Panc1 (cell line): Measurements from ENCODE around the gene HAT1. TPM values are rescaled to one million over a fixed set of nuclear protein-coding genes. Genes with fewer than 3 reads are reported as not detected.

ENCODE experiments used
- ATAC-seq: fragments of 200-7000 bp; cut with Tn5 transposase; 2 replicates; pipeline ENCODE4 v1.9.1; 2020; ENCODE audit warnings: mild to moderate bottlenecking, moderate library complexity
- BruUV-seq: library from RNA; stranded (reverse); fragments of 400-500 nt; replicated peaks from 2 replicates; lab custom pipeline; 2021; lab: Mats Ljungman, UMichigan
- CTCF ChIA-PET: fragments of 300-600 bp; sonication (Branson Sonifier 250); formaldehyde crosslinking; loops from one replicate; lab custom pipeline; 2022; ENCODE audit warnings: antibody characterized with exemption; lab: Charles Lee
- POLR2A ChIA-PET: fragments of 300-600 bp; sonication (Branson Sonifier 250); formaldehyde crosslinking; loops from one replicate; lab custom pipeline; 2022; ENCODE audit warnings: antibody characterized with exemption; lab: Charles Lee
- DNase-seq: peaks from one replicate; pipeline ENCODE4 v3.0.0-alpha.2; 2010; ENCODE audit warnings: low read depth, low spot score
- H3K27ac ChIP-seq: 2 replicates; pipeline ENCODE4 v1.5.1; 2011; ENCODE audit warnings: mild to moderate bottlenecking, low read length, inconsistent platforms
- H3K27me3 ChIP-seq: fragments of 200-500 bp; sonication (Bioruptor generic); 2 replicates; pipeline ENCODE4 v1.6.0; 2014; ENCODE audit warnings: low read length, inconsistent platforms; ENCODE audit not compliant: control insufficient read depth, insufficient read depth
- H3K36me3 ChIP-seq: fragments of 200-500 bp; sonication (Bioruptor generic); 2 replicates; pipeline ENCODE4 v1.5.1; 2014; ENCODE audit warnings: inconsistent platforms, mild to moderate bottlenecking, low read length, moderate library complexity; ENCODE audit not compliant: control insufficient read depth, insufficient read depth
- H3K4me1 ChIP-seq: 2 replicates; pipeline ENCODE4 v1.5.1; 2011; ENCODE audit warnings: inconsistent platforms, mild to moderate bottlenecking, low read length, moderate library complexity; ENCODE audit not compliant: control insufficient read depth, insufficient read depth
- H3K4me3 ChIP-seq, 2 experiments: 2 replicates each; pipeline ENCODE4 v1.5.1; 2011 to 2012; ENCODE audit warnings: low read depth in 2 of 2, low read length in 2 of 2, mild to moderate bottlenecking in 2 of 2, inconsistent platforms in 1 of 2, moderate library complexity in 1 of 2
- H3K9me3 ChIP-seq: fragments of 200-500 bp; sonication (Bioruptor generic); 2 replicates; pipeline ENCODE4 v1.5.1; 2014; ENCODE audit warnings: low read depth, mild to moderate bottlenecking, inconsistent platforms, low read length, moderate library complexity; ENCODE audit not compliant: control insufficient read depth, insufficient read depth
- POLR2AphosphoS5 ChIP-seq: IDR thresholded peaks from 2 replicates; pipeline ENCODE4 v1.6.1; 2012; ENCODE audit warnings: mild to moderate bottlenecking, low read depth, low read length, moderate library complexity
- SIN3A ChIP-seq: IDR thresholded peaks from 2 replicates; pipeline ENCODE4 v1.6.1; 2012; ENCODE audit warnings: low read depth, mild to moderate bottlenecking, low read length, moderate library complexity, borderline replicate concordance; ENCODE audit not compliant: insufficient read depth
- TCF7L2 ChIP-seq: IDR thresholded peaks from 2 replicates; pipeline ENCODE4 v1.6.1; 2011; ENCODE audit warnings: mild to moderate bottlenecking, low read depth, low read length, inconsistent platforms
- in situ Hi-C: cut with HindIII; loops from 2 replicates; pipeline ENCODE4 v1.10.0; 2016; ENCODE audit warnings: low sequenced_read_pairs, low pct_unique_long_range_greater_than_20kb
- intact Hi-C: fragments of 100-400 bp; cut with micrococcal nuclease; formaldehyde crosslinking; loops from one replicate; pipeline ENCODE4 v1.10.0; 2022; ENCODE audit not compliant: unreplicated experiment
- total RNA-seq: library from RNA; stranded (reverse); gene quantifications from one replicate; pipeline ENCODE4 v1.2.1, GENCODE V29; 2021; ENCODE audit not compliant: unreplicated experiment
- TF ChIP-seq, protein P1 (sequence below): fragments of 450-650 bp; IDR thresholded peaks from 2 replicates; pipeline ENCODE4 v1.5.1; 2017; ENCODE audit warnings: mild to moderate bottlenecking
- TF ChIP-seq, protein P2 (sequence below), 2 experiments: IDR thresholded peaks; 2 replicates each; pipeline ENCODE4 v1.6.1; 2011 to 2012; ENCODE audit warnings: low read depth in 2 of 2, control low read depth in 1 of 2, low read length in 1 of 2, mild to moderate bottlenecking in 1 of 2, moderate library complexity in 1 of 2; ENCODE audit not compliant: insufficient read depth in 1 of 2

Gene HAT1
- total RNA-seq, 1 experiment from 2014 or later, result 74.7 TPM

DNA sequence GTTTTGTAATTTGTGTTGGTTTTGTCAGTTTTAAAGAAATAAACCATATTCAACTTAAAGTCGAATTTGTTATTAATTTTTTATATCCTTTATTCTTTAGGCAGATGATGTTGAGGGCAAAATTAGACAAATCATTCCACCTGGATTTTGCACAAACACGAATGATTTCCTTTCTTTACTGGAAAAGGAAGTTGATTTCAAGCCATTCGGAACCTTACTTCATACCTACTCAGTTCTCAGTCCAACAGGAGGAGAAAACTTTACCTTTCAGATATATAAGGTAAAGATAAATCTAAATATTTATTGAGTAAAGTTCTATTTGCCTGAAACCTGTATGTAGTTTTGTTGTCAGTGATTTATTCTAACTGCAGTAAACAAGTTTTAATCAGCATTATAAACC, 43.0 kb downstream of the HAT1 start:
- CTCF ChIA-PET, result no interaction called here
- POLR2A ChIA-PET, result interaction anchor here (0.6 kb wide), 1 partner anchor 10 kb away, joined by 11 read pairs; no protein-coding TSS in a partner anchor
- ATAC-seq (no peak), DNase-seq (no peak)
- Histone ChIP-seq H3K27ac (no peak overlapping the region), H3K9me3 (no peaks in the 10 kb centered on the region), H3K4me1 (no peaks in the 10 kb centered on the region), H3K36me3 (peaks cover 20% of the 10 kb centered on the region), H3K4me3 (no peak overlapping the region), H3K27me3 (no peaks in the 10 kb centered on the region)
- in situ Hi-C loops, result no loop called here
- intact Hi-C loops, result no loop called here
- BruUV-seq, result no TSS peak
- TF ChIP-seq TCF7L2, result no peak
- TF ChIP-seq, protein P1, sequence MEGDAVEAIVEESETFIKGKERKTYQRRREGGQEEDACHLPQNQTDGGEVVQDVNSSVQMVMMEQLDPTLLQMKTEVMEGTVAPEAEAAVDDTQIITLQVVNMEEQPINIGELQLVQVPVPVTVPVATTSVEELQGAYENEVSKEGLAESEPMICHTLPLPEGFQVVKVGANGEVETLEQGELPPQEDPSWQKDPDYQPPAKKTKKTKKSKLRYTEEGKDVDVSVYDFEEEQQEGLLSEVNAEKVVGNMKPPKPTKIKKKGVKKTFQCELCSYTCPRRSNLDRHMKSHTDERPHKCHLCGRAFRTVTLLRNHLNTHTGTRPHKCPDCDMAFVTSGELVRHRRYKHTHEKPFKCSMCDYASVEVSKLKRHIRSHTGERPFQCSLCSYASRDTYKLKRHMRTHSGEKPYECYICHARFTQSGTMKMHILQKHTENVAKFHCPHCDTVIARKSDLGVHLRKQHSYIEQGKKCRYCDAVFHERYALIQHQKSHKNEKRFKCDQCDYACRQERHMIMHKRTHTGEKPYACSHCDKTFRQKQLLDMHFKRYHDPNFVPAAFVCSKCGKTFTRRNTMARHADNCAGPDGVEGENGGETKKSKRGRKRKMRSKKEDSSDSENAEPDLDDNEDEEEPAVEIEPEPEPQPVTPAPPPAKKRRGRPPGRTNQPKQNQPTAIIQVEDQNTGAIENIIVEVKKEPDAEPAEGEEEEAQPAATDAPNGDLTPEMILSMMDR, result no peak
- TF ChIP-seq POLR2AphosphoS5, result no peak
- TF ChIP-seq, protein P2, sequence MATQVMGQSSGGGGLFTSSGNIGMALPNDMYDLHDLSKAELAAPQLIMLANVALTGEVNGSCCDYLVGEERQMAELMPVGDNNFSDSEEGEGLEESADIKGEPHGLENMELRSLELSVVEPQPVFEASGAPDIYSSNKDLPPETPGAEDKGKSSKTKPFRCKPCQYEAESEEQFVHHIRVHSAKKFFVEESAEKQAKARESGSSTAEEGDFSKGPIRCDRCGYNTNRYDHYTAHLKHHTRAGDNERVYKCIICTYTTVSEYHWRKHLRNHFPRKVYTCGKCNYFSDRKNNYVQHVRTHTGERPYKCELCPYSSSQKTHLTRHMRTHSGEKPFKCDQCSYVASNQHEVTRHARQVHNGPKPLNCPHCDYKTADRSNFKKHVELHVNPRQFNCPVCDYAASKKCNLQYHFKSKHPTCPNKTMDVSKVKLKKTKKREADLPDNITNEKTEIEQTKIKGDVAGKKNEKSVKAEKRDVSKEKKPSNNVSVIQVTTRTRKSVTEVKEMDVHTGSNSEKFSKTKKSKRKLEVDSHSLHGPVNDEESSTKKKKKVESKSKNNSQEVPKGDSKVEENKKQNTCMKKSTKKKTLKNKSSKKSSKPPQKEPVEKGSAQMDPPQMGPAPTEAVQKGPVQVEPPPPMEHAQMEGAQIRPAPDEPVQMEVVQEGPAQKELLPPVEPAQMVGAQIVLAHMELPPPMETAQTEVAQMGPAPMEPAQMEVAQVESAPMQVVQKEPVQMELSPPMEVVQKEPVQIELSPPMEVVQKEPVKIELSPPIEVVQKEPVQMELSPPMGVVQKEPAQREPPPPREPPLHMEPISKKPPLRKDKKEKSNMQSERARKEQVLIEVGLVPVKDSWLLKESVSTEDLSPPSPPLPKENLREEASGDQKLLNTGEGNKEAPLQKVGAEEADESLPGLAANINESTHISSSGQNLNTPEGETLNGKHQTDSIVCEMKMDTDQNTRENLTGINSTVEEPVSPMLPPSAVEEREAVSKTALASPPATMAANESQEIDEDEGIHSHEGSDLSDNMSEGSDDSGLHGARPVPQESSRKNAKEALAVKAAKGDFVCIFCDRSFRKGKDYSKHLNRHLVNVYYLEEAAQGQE (IDR thresholded peaks at IDR 0.05; ENCODE audit: insufficient read depth in 1 of 2, low read depth in 2 of 2, low read length in 1 of 2), result no peak
- TF ChIP-seq SIN3A, result no peak

- in situ Hi-C loops, result no loop called here
- ChIA-PET POLR2A (no interaction called here), CTCF (no interaction called here)
- TF ChIP-seq SIN3A, result no peak
- TF ChIP-seq, protein P1, result no peak
- TF ChIP-seq, protein P2 (IDR thresholded peaks at IDR 0.05; ENCODE audit: insufficient read depth in 1 of 2, low read depth in 2 of 2, low read length in 1 of 2), result no peak
- no peak for TF ChIP-seq TCF7L2
- no peak for TF ChIP-seq POLR2AphosphoS5
- Histone ChIP-seq H3K4me3 (no peak overlapping the region), H3K4me1 (no peaks in the 10 kb centered on the region), H3K27me3 (no peaks in the 10 kb centered on the region), H3K27ac (no peak overlapping the region), H3K36me3 (peaks cover 20% of the 10 kb centered on the region), H3K9me3 (no peaks in the 10 kb centered on the region)
- intact Hi-C loops, result no loop called here
- no peak for DNase-seq
- BruUV-seq, result no TSS peak
- no peak for ATAC-seq
Measured at GRCh38 chr2:171965661-171966060, 43.4 kb downstream of the HAT1 start.
